SK-N-SH (cell line): ENCODE measurements around the gene NFKB1. TPM values are rescaled to one million over a fixed set of nuclear protein-coding genes. Genes with fewer than 3 reads are reported as not detected.
"Not testable (repeated sequence)": the region's sequence is repeated elsewhere in the genome, so short reads cannot be mapped to it uniquely, and the experiment has no call there.

Experiments
- CTCF ChIA-PET: fragments of 300-600, 350-600 bp; formaldehyde crosslinking; extraction: SDS; loops from one replicate; lab custom pipeline; 2021; lab: Yijun Ruan, JAX
- POLR2A ChIA-PET: fragments of 350-600 bp; sonication (Branson Sonifier 250); formaldehyde crosslinking; extraction: SDS; loops from one replicate; lab custom pipeline; 2020; ENCODE audit warnings: antibody characterized with exemption, inconsistent platforms; lab: Yijun Ruan, JAX
- DNase-seq: peaks from one replicate; pipeline ENCODE4 v3.0.0; 2012
- H2AFZ ChIP-seq: fragments of 200-600 bp; sonication (generic); 2 replicates; pipeline ENCODE4 v1.8.1; 2016; ENCODE audit warnings: antibody characterized with exemption, mild to moderate bottlenecking, low read depth
- H3F3A ChIP-seq: fragments of 200-600 bp; sonication (generic); replicated peaks from 2 replicates; pipeline ENCODE3; 2016; ENCODE audit warnings: antibody characterized with exemption, mild to moderate bottlenecking; ENCODE audit not compliant: insufficient read depth
- H3K27ac ChIP-seq, 2 experiments: fragments of 200-500 bp in 1 of 2; fragments of 200-600 bp in 1 of 2; sonication (Bioruptor generic) in 1 of 2; sonication (generic), shearing (Covaris generic) in 1 of 2; 2 replicates each; pipeline versions ENCODE4 v1.5.1 to v1.6.1; 2014 to 2016; ENCODE audit warnings: low read depth in 2 of 2, inconsistent platforms in 1 of 2, low read length in 1 of 2, mild to moderate bottlenecking in 1 of 2, mixed read lengths in 1 of 2
- H3K27me3 ChIP-seq: fragments of 200-600 bp; sonication (generic), shearing (Covaris generic); 2 replicates; pipeline ENCODE4 v1.6.1; 2016; ENCODE audit warnings: mixed run types; ENCODE audit not compliant: insufficient read depth
- H3K36me3 ChIP-seq, 2 experiments: fragments of 200-500 bp in 1 of 2; fragments of 200-600 bp in 1 of 2; sonication (Bioruptor generic) in 1 of 2; sonication (generic) in 1 of 2; replicated peaks in 1 of 2; 2 replicates each; pipeline versions ENCODE3 to v1.5.1; 2014 to 2016; ENCODE audit warnings: low read length in 1 of 2, mild to moderate bottlenecking in 1 of 2; ENCODE audit not compliant: insufficient read depth in 2 of 2, control insufficient read depth in 1 of 2
- H3K4me1 ChIP-seq, 2 experiments: fragments of 200-500 bp in 1 of 2; fragments of 200-600 bp in 1 of 2; sonication (Bioruptor generic) in 1 of 2; sonication (generic), shearing (Covaris generic) in 1 of 2; 2 replicates each; pipeline versions ENCODE4 v1.5.1 to v1.6.1; 2014 to 2016; ENCODE audit warnings: low read depth in 1 of 2, low read length in 1 of 2, mixed run types in 1 of 2; ENCODE audit not compliant: insufficient read depth in 2 of 2, control insufficient read depth in 1 of 2
- H3K4me2 ChIP-seq: fragments of 200-600 bp; sonication (generic), shearing (Covaris generic); 2 replicates; pipeline ENCODE4 v1.6.1; 2017; ENCODE audit warnings: mixed run types
- H3K4me3 ChIP-seq, 2 experiments: fragments of 200-500 bp in 1 of 2; fragments of 200-600 bp in 1 of 2; sonication (Bioruptor generic) in 1 of 2; sonication (generic), shearing (Covaris generic) in 1 of 2; 2 replicates each; pipeline versions ENCODE4 v1.5.1 to v1.8.1; 2014 to 2016; ENCODE audit warnings: low read depth in 2 of 2, inconsistent platforms in 1 of 2, low read length in 1 of 2, mild to moderate bottlenecking in 1 of 2, mixed read lengths in 1 of 2, moderate library complexity in 1 of 2
- H3K79me2 ChIP-seq: fragments of 200-600 bp; sonication (generic); 2 replicates; pipeline ENCODE4 v1.8.1; 2017; ENCODE audit warnings: mild to moderate bottlenecking; ENCODE audit not compliant: insufficient read depth
- H3K9ac ChIP-seq: fragments of 200-600 bp; sonication (generic); 2 replicates; pipeline ENCODE4 v1.6.1; 2017; ENCODE audit warnings: mixed run types
- H3K9me2 ChIP-seq: fragments of 200-600 bp; sonication (generic); 2 replicates; pipeline ENCODE4 v1.6.1; 2017; ENCODE audit warnings: mixed run types
- H3K9me3 ChIP-seq: fragments of 200-600 bp; sonication (generic); 2 replicates; pipeline ENCODE4 v1.6.1; 2017; ENCODE audit warnings: mixed run types, mild to moderate bottlenecking, moderate library complexity
- H4K20me1 ChIP-seq: fragments of 200-600 bp; sonication (generic); 2 replicates; pipeline ENCODE4 v1.6.1; 2017; ENCODE audit warnings: mild to moderate bottlenecking, mixed run types; ENCODE audit not compliant: insufficient read depth
- CTCF ChIP-seq: fragments of 200-600 bp; sonication (generic); IDR thresholded peaks from 2 replicates; pipeline ENCODE4 v1.6.1; 2017; ENCODE audit warnings: antibody characterized with exemption, mild to moderate bottlenecking, moderate library complexity
- EZH2phosphoT487 ChIP-seq: fragments of 200-600 bp; sonication (generic); IDR thresholded peaks from 2 replicates; pipeline ENCODE4 v1.6.1; 2017; ENCODE audit warnings: low read depth, mixed run types, mild to moderate bottlenecking, antibody characterized with exemption, moderate library complexity, borderline replicate concordance
- FOSL2 ChIP-seq: IDR thresholded peaks from 2 replicates; pipeline ENCODE4 v1.4.0; 2012; ENCODE audit warnings: low read depth, mild to moderate bottlenecking, moderate library complexity, borderline replicate concordance
- MAX ChIP-seq: IDR thresholded peaks from 2 replicates; pipeline ENCODE4 v1.4.0; 2012; ENCODE audit warnings: low read depth
- NFIC ChIP-seq: IDR thresholded peaks from 2 replicates; pipeline ENCODE4 v1.4.0; 2012; ENCODE audit warnings: borderline replicate concordance
- NRF1 ChIP-seq: IDR thresholded peaks from 2 replicates; pipeline ENCODE4 v1.6.1; 2012; ENCODE audit warnings: low read depth, mild to moderate bottlenecking, low read length
- RCOR1 ChIP-seq: fragments of 150-350 bp; IDR thresholded peaks from 2 replicates; pipeline ENCODE4 v1.6.1; 2017; ENCODE audit warnings: antibody characterized with exemption, low read length
- RFX5 ChIP-seq: IDR thresholded peaks from 2 replicates; pipeline ENCODE4 v1.6.1; 2012; ENCODE audit warnings: mild to moderate bottlenecking, improper control_type of control experiment, low read length
- SMC3 ChIP-seq: IDR thresholded peaks from 2 replicates; pipeline ENCODE4 v1.6.1; 2012; ENCODE audit warnings: low read depth, low read length, improper control_type of control experiment
- TAF1 ChIP-seq: IDR thresholded peaks from 2 replicates; pipeline ENCODE4 v1.6.1; 2012; ENCODE audit warnings: low read depth, mild to moderate bottlenecking, low read length, moderate library complexity, borderline replicate concordance
- TCF12 ChIP-seq: IDR thresholded peaks from 2 replicates; pipeline ENCODE4 v1.4.0; 2012
- YY1 ChIP-seq: IDR thresholded peaks from 2 replicates; pipeline ENCODE4 v1.4.0; 2012; ENCODE audit warnings: low read depth, mild to moderate bottlenecking
- WGBS: methylation state at CpG from one replicate; pipeline ENCODE4 v1.1.6; 2017; ENCODE audit warnings: low lambda C conversion rate; 5-methylcytosine and 5-hydroxymethylcytosine counted together
- polyA plus RNA-seq, 3 experiments: library from polyadenylated mRNA; depleted of rRNA; stranded (reverse); fragments of >200 nt; gene quantifications; 2 replicates each; pipeline ENCODE4 v1.2.3, GENCODE V29; 2012
- TF ChIP-seq, protein P1 (sequence below): IDR thresholded peaks from 2 replicates; pipeline ENCODE4 v1.4.0; 2012; ENCODE audit warnings: low read depth, borderline replicate concordance

Gene NFKB1
- polyA plus RNA-seq, 1 of the 3 experiments (the other 2 are of a cell fraction), result 14.1 TPM

- no peak for TF ChIP-seq CTCF
- no peak for TF ChIP-seq NRF1
- TF ChIP-seq RFX5, result no peak
- no peak for TF ChIP-seq MAX
- no peak for TF ChIP-seq NFIC
- TF ChIP-seq FOSL2, result no peak
- TF ChIP-seq, all 33 proteins: peak for 0
These were observed 23.5 kb upstream of the NFKB1 start (continued) for GRCh38 chr4:102477657-102478056.

DNA sequence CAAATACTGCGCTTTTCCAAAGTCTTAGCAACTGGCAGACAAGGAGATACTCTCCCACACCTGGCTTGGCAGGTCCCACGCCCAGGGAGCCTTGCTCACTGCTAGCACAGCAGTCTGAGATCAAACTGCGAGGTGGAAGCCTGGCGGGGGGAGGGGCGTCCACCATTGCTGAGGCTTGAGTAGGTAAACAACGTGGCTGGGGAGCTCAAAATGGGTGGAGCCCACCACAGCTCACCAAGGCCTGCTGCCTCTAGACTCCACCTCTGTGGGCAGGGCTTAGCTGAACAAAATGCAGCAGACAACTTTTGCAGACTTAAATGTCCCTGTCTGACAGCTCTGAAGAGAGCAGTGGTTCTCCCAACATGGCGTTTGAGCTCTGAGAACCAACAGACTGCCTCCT, 23.0 kb upstream of the NFKB1 start:
- H3F3A ChIP-seq, result no peaks in the 10 kb centered on the region
- H3K9me3 ChIP-seq, result no peaks in the 10 kb centered on the region
- H3K4me3 ChIP-seq, result no peak overlapping the region
- H3K27ac ChIP-seq, result no peak overlapping the region
- H3K27me3 ChIP-seq, result no peaks in the 10 kb centered on the region
- no peak overlapping the region for H3K9ac ChIP-seq
- 0% methylated on average over 1 of the region's 7 CpGs for WGBS
- no peaks in the 10 kb centered on the region for H3K79me2 ChIP-seq
- ChIA-PET POLR2A (no interaction called here), CTCF (interaction anchor here (0.7 kb wide), 1 partner anchor 144 kb away, joined by 3 read pairs; no protein-coding TSS in a partner anchor)
- no peaks in the 10 kb centered on the region for H3K36me3 ChIP-seq
- H4K20me1 ChIP-seq, result no peaks in the 10 kb centered on the region
- TF ChIP-seq TAF1 (no peak), TCF12 (no peak)
- H3K4me2 ChIP-seq, result no peak overlapping the region
- no peaks in the 10 kb centered on the region for H3K4me1 ChIP-seq
- no peak overlapping the region for H2AFZ ChIP-seq
- DNase-seq, result no peak
- no peaks in the 10 kb centered on the region for H3K9me2 ChIP-seq

DNA sequence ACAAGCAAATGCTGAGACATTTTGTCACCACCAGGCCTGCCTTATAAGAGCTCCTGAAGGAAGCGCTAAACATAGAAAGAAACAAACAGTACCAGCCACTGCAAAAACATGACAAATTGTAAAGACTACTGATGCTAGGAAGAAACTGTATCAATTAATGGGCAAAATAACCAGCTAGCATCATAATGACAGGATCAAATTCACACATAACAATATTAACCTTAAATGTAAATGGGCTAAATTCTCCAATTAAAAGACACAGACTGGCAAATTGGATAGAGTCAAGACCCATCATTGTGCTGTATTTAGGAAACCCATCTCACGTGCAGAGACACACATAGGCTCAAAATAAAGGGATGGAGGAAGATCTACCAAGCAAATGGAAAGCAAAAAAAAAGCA, 21.3 kb upstream of the NFKB1 start:
- H3K4me3 ChIP-seq, H3K4me1 ChIP-seq, H3F3A ChIP-seq, H3K36me3 ChIP-seq, CTCF ChIA-PET, DNase-seq, H3K9ac ChIP-seq, H3K4me2 ChIP-seq, H3K79me2 ChIP-seq, H3K9me2 ChIP-seq, H2AFZ ChIP-seq, POLR2A ChIA-PET, H4K20me1 ChIP-seq, H3K9me3 ChIP-seq, H3K27me3 ChIP-seq, H3K27ac ChIP-seq: not testable (repeated sequence)
- WGBS, result 50% methylated on average over 2 of the region's 2 CpGs

- H2AFZ ChIP-seq, result no peak overlapping the region
- CTCF ChIA-PET, result interaction anchor here (0.7 to 0.8 kb wide), 2 partner anchors 17 to 526 kb away, joined by 3 to 4 read pairs; no protein-coding TSS in a partner anchor
- no peaks in the 10 kb centered on the region for H3K9me3 ChIP-seq
- H4K20me1 ChIP-seq, result no peaks in the 10 kb centered on the region
- no peak for TF ChIP-seq SMC3
- TF ChIP-seq NFIC, result no peak
- TF ChIP-seq RCOR1, result no peak
- no peak for TF ChIP-seq YY1
- TF ChIP-seq EZH2phosphoT487, result no peak
- TF ChIP-seq, protein P1, sequence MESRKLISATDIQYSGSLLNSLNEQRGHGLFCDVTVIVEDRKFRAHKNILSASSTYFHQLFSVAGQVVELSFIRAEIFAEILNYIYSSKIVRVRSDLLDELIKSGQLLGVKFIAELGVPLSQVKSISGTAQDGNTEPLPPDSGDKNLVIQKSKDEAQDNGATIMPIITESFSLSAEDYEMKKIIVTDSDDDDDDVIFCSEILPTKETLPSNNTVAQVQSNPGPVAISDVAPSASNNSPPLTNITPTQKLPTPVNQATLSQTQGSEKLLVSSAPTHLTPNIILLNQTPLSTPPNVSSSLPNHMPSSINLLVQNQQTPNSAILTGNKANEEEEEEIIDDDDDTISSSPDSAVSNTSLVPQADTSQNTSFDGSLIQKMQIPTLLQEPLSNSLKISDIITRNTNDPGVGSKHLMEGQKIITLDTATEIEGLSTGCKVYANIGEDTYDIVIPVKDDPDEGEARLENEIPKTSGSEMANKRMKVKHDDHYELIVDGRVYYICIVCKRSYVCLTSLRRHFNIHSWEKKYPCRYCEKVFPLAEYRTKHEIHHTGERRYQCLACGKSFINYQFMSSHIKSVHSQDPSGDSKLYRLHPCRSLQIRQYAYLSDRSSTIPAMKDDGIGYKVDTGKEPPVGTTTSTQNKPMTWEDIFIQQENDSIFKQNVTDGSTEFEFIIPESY, result no peak
- TF ChIP-seq TAF1, result no peak
- TF ChIP-seq TCF12, result no peak
- no peaks in the 10 kb centered on the region for H3K79me2 ChIP-seq
- no peaks in the 10 kb centered on the region for H3F3A ChIP-seq
- H3K27ac ChIP-seq, result no peak overlapping the region
- 100% methylated on average over 1 of the region's 17 CpGs for WGBS
- H3K4me3 ChIP-seq, result no peak overlapping the region
- H3K36me3 ChIP-seq, result no peaks in the 10 kb centered on the region
- H3K9ac ChIP-seq, result no peak overlapping the region
- POLR2A ChIA-PET, result no interaction called here
- H3K9me2 ChIP-seq, result no peaks in the 10 kb centered on the region
- H3K27me3 ChIP-seq, result no peaks in the 10 kb centered on the region
- no peaks in the 10 kb centered on the region for H3K4me1 ChIP-seq
- no peak for DNase-seq
- H3K4me2 ChIP-seq, result no peak overlapping the region
These were observed 18.0 kb upstream of the NFKB1 start for GRCh38 chr4:102483120-102483519.
